Stimulated activated CD8-positive, alpha-beta memory T cell treated with anti-CD3 and anti-CD28 coated beads, Interleukin-15, amount 100 ng/mL, for 1 hour (primary cell): ENCODE results near the gene TRIM62.

Source experiments
- DNase-seq: peaks from one replicate; pipeline ENCODE4 v3.0.0-alpha.2; 2020; ENCODE audit warnings: low read depth

Gene TRIM62

GRCh38 chr1:33097762-33098161 lies 84.1 kb downstream of the TRIM62 start:
- DNase-seq = no peak

- DNase-seq = no peak
Observed at GRCh38 chr1:33097137-33097611, 84.7 kb downstream of the TRIM62 start.

- DNase-seq = no peak
Observed at GRCh38 chr1:33096363-33097005, 85.4 kb downstream of the TRIM62 start.
